ENCODE data around the gene KIAA0586.
A peak's percentile ranks its signal among the peaks of the same experiment; 100 is the strongest.

The KIAA0586 gene

DNA sequence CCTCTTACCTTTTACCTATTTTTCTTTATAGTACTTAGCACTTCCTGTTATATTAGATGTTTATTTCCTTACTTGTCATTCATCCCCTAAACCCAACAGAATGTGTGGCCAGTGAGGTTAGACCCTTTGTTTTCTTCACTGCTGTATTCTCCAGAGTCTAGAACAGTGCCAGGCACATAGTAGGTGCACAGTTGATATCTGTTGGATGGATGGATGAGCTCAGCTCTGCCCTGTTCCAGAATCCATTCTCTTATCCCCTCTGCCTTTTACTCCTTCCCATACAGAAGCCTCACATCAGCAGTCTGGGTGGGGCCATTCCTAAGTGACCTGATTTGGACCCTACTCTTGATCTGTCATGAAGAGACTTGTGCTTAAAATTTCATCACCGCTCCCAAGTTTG is 115.7 kb downstream of the KIAA0586 start:
- Histone ChIP-seq H3K9me3 (ENCODE audit: low read depth, low read length) (no peaks in the 10 kb centered on the region), H3K36me3 (ENCODE audit: insufficient read depth, low read length) (no peaks in the 10 kb centered on the region), H3K4me3 (no peak overlapping the region), H3K9ac (ENCODE audit: insufficient read length) (no peak overlapping the region), H3K27ac (no peak overlapping the region)
- no peak for DNase-seq (ENCODE audit: low read depth, low spot score)
- TF ChIP-seq FOXP2 (optimal IDR thresholded peaks at IDR 0.05; ENCODE audit: control extremely low read depth, extremely low read length, insufficient read depth) (no peak), EZH2 (IDR thresholded peaks at IDR 0.05) (no peak)

DNA sequence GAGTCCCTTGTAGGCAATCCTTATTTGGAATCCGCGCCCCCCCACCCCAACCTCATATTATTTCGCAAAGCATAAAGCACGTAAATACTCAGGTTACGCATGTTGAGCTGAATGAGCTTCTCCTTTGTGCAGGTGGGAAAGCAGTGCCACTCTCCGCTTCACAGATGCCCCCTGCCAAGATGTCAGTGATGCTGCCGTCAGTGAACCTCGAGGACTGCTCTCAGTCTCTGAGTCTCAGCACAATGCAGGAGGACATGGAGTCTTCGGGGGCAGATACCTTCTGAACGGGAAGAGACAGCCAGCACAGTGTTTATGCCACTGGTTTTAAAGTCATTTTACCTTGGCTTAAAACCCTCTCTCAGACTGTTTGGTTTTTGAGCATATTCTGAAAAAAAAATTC is 120.1 kb downstream of the KIAA0586 start:
- TF ChIP-seq POLR2AphosphoS5 (IDR thresholded peaks at IDR 0.05; ENCODE audit: borderline replicate concordance, low read depth, low read length) (no peak), FOXP2 (optimal IDR thresholded peaks at IDR 0.05; ENCODE audit: control extremely low read depth, extremely low read length, insufficient read depth) (no peak), EZH2 (IDR thresholded peaks at IDR 0.05) (no peak)
- Histone ChIP-seq H3K36me3 (ENCODE audit: insufficient read depth, low read length) (no peaks in the 10 kb centered on the region), H3K9ac (ENCODE audit: insufficient read length) (no peak overlapping the region), H3K9me3 (ENCODE audit: low read depth, low read length) (no peaks in the 10 kb centered on the region), H3K27ac (no peak overlapping the region), H3K4me3 (no peak overlapping the region)
- no peak for DNase-seq (ENCODE audit: low read depth, low spot score)

DNA sequence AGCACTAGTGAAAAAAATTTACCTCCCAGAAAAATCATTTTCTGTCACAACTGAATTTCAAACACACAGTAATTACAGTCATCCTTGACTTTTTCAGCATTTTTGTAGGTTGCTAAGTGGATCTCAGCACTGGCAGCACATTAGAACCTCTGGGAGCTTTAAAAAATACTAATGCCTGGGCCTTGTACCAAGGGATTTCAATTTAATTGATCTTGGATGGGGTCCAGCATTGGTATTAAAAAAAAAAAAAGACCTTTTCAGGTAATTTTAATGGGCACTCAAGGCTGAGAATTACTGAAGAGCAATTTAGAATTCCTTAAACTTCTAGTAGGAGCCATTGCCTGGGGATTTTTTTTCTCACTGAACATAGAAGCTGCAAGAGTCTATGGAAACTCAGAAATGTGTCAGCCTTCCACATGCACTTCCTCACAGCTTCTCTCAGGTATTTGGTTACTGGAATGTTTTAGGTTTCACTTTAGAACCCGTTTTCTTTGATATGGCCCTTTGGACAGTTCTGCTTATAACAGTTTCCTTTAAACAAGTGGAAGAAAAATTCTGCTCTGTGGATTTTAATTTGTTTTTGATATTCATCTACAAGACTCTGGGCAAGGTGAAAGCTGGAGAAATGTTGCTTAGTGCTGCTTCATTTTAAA is 121.7 kb downstream of the KIAA0586 start:
- no peak overlapping the region for H3K27ac ChIP-seq
- TF ChIP-seq POLR2AphosphoS5 (IDR thresholded peaks at IDR 0.05; ENCODE audit: borderline replicate concordance, low read depth, low read length) (no peak), FOXP2 (optimal IDR thresholded peaks at IDR 0.05; ENCODE audit: control extremely low read depth, extremely low read length, insufficient read depth) (no peak), EZH2 (IDR thresholded peaks at IDR 0.05) (no peak)
- no peak overlapping the region for H3K9ac ChIP-seq (ENCODE audit: insufficient read length)
- no peak for DNase-seq (ENCODE audit: low read depth, low spot score)
- no peaks in the 10 kb centered on the region for H3K36me3 ChIP-seq (ENCODE audit: insufficient read depth, low read length)
- H3K9me3 ChIP-seq (ENCODE audit: low read depth, low read length) = no peaks in the 10 kb centered on the region
- no peak overlapping the region for H3K4me3 ChIP-seq

DNA sequence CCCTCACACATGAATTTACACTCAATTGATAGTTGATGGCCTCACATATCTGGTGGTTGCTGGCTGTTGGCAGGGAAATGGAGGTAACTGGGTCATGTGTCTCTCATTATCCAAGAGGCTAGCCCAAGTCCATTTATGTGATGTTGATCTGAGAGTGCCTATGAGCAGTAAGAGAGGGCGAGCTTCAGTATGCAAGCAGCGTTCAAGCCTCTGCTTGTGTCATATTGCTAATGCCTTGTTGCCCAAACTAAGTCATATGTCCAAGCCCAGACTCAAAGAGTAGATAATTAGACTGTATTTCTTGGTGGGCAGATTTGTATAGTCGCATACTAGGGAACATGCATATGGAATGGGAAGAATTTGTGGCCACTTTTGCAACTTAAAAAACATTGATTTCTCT is 126.4 kb downstream of the KIAA0586 start:
- TF ChIP-seq EZH2 (IDR thresholded peaks at IDR 0.05) = no peak
- no peak for TF ChIP-seq POLR2AphosphoS5 (IDR thresholded peaks at IDR 0.05; ENCODE audit: borderline replicate concordance, low read depth, low read length)
- no peak for TF ChIP-seq FOXP2 (optimal IDR thresholded peaks at IDR 0.05; ENCODE audit: control extremely low read depth, extremely low read length, insufficient read depth)
- Histone ChIP-seq H3K9me3 (ENCODE audit: low read depth, low read length) (no peaks in the 10 kb centered on the region), H3K36me3 (ENCODE audit: insufficient read depth, low read length) (no peaks in the 10 kb centered on the region), H3K9ac (ENCODE audit: insufficient read length) (no peak overlapping the region), H3K27ac (no peak overlapping the region), H3K4me3 (no peak overlapping the region)
- DNase-seq (ENCODE audit: low read depth, low spot score) = no peak

DNA sequence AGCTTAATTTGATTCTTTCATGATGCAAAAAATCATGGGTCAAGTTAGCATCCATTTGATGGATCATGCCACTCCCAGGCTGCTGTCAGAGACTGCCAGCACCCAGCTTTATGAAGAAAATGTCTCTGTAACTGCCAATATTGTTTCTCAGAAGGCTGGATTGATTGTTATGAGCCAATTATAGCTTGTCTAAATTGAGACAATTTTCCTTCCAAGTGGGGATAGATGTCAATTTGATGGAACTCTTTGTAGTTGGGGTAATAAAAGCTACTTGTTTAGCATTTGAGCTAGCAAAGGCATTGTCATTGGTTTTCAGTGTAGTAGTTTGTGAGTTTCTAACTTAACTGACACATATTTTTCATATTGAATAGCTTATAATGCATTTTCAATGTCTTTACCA is 128.1 kb downstream of the KIAA0586 start:
- DNase-seq (ENCODE audit: low read depth, low spot score) = no peak
- Histone ChIP-seq H3K9ac (ENCODE audit: insufficient read length) (no peak overlapping the region), H3K27ac (no peak overlapping the region), H3K9me3 (ENCODE audit: low read depth, low read length) (no peaks in the 10 kb centered on the region), H3K4me3 (no peak overlapping the region), H3K36me3 (ENCODE audit: insufficient read depth, low read length) (no peaks in the 10 kb centered on the region)
- TF ChIP-seq FOXP2 (optimal IDR thresholded peaks at IDR 0.05; ENCODE audit: control extremely low read depth, extremely low read length, insufficient read depth) (no peak), POLR2AphosphoS5 (IDR thresholded peaks at IDR 0.05; ENCODE audit: borderline replicate concordance, low read depth, low read length) (no peak), EZH2 (IDR thresholded peaks at IDR 0.05) (no peak)

DNA sequence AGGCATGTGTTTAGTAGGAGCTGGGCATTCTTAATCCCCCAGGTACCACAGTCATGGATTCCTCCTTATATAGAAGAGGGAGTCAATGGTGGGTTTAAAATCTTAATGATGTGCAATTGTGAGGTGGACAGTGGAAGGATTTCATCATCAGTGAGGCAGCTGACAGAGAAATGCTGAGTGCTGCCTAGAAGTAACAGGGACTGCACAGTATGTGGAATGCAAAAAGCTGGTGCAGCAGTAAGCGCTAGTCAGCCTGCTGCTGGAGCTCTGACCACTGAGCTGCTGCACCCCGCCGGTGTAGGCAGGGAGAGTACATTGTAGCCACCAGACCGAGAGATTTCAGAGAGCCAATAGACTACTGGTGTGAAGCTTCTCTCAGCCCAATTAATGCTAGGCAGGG is 129.7 kb downstream of the KIAA0586 start:
- no peak for TF ChIP-seq POLR2AphosphoS5 (IDR thresholded peaks at IDR 0.05; ENCODE audit: borderline replicate concordance, low read depth, low read length)
- TF ChIP-seq EZH2 (IDR thresholded peaks at IDR 0.05) = no peak
- TF ChIP-seq FOXP2 (optimal IDR thresholded peaks at IDR 0.05; ENCODE audit: control extremely low read depth, extremely low read length, insufficient read depth) = no peak
- H3K4me3 ChIP-seq = no peak overlapping the region
- H3K9me3 ChIP-seq (ENCODE audit: low read depth, low read length) = no peaks in the 10 kb centered on the region
- no peak overlapping the region for H3K9ac ChIP-seq (ENCODE audit: insufficient read length)
- no peak overlapping the region for H3K27ac ChIP-seq
- no peaks in the 10 kb centered on the region for H3K36me3 ChIP-seq (ENCODE audit: insufficient read depth, low read length)
- DNase-seq (ENCODE audit: low read depth, low spot score) = no peak

DNA sequence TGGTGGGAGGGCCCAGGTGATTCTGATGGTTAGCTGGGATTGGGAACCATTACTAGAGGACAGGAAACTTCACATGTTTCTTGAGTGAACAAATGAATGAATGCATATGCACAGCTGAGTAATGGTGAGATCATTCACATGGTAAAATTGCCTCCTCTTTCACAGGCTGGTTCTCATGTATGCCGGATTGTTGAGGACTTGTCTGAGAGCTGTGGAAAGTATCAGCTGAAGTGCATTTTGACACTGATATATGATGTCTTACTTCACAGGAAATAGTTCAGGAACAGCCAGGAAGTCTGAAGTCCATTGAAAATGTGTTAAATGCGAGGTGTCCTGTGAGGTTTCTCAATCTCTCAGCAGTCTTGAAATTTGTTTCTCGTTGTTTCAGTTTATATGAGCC is 132.7 kb downstream of the KIAA0586 start:
- Histone ChIP-seq H3K36me3 (ENCODE audit: insufficient read depth, low read length) (no peaks in the 10 kb centered on the region), H3K9me3 (ENCODE audit: low read depth, low read length) (no peaks in the 10 kb centered on the region), H3K9ac (ENCODE audit: insufficient read length) (no peak overlapping the region), H3K27ac (no peak overlapping the region), H3K4me3 (peak overlapping the region; percentile 19; the same call in 1 of the 2 replicates)
- TF ChIP-seq FOXP2 (optimal IDR thresholded peaks at IDR 0.05; ENCODE audit: control extremely low read depth, extremely low read length, insufficient read depth) (no peak), EZH2 (IDR thresholded peaks at IDR 0.05) (no peak), POLR2AphosphoS5 (IDR thresholded peaks at IDR 0.05; ENCODE audit: borderline replicate concordance, low read depth, low read length) (no peak)
- peak; percentile 14 for DNase-seq (ENCODE audit: low read depth, low spot score)

DNA sequence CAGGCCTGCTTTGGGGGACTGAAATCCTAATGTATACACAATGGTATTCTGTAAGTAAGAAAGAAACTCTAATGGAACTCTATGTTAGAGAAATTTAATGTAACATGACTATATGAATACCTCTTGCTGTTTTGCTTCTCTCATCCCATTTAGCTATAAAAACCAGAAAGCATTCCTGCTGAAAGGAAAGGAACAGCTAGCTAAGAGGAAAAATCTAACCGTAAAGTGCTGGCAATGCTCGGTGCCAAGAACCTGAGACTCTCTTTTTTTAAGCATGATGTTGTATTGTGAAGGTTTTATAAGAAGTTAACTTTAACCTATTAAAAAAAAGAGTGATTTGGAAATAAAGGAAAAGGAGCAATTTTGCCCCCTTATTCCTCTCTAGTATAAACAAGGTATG is 134.6 kb downstream of the KIAA0586 start:
- Histone ChIP-seq H3K9ac (ENCODE audit: insufficient read length) (no peak overlapping the region), H3K9me3 (ENCODE audit: low read depth, low read length) (no peaks in the 10 kb centered on the region), H3K36me3 (ENCODE audit: insufficient read depth, low read length) (no peaks in the 10 kb centered on the region), H3K27ac (no peak overlapping the region), H3K4me3 (no peak overlapping the region)
- DNase-seq (ENCODE audit: low read depth, low spot score) = no peak
- TF ChIP-seq FOXP2 (optimal IDR thresholded peaks at IDR 0.05; ENCODE audit: control extremely low read depth, extremely low read length, insufficient read depth) (no peak), EZH2 (IDR thresholded peaks at IDR 0.05) (no peak)

DNA sequence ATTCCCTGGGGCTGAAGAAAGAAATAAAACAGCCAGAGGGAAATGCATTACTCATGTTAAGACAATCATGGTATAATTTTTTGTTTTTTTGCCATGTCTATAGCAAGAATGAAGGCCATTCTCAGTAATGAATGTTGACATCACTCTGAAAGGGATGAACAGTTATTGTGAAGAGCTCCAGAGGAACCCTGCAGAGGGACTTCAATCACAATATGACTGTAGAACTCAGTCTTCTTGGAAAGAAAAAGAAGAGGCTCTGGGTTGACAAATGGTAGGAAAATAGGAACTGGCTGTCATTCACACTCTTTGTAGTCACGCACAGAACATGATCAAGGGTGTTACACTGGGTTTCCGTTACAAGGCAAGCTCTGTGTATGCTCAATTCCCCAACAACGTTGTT is 136.5 kb downstream of the KIAA0586 start:
- Histone ChIP-seq H3K9me3 (ENCODE audit: low read depth, low read length) (no peaks in the 10 kb centered on the region), H3K4me3 (no peak overlapping the region), H3K27ac (no peak overlapping the region), H3K9ac (ENCODE audit: insufficient read length) (no peak overlapping the region), H3K36me3 (ENCODE audit: insufficient read depth, low read length) (no peaks in the 10 kb centered on the region)
- TF ChIP-seq FOXP2 (optimal IDR thresholded peaks at IDR 0.05; ENCODE audit: control extremely low read depth, extremely low read length, insufficient read depth) (no peak), POLR2AphosphoS5 (IDR thresholded peaks at IDR 0.05; ENCODE audit: borderline replicate concordance, low read depth, low read length) (no peak), EZH2 (IDR thresholded peaks at IDR 0.05) (no peak)
- DNase-seq (ENCODE audit: low read depth, low spot score) = no peak

All from SK-N-MC (cell line).